H1 (cell line): Measurements from ENCODE around the gene C1QA. TPM values are rescaled to one million over a fixed set of nuclear protein-coding genes. Genes with fewer than 3 reads are reported as not detected.

Source experiments
- CTCF ChIP-seq, 3 experiments: IDR thresholded peaks; 1 replicate in 2 of 3; 2 replicates in 1 of 3; pipeline versions ENCODE4 v1.5.1 to v1.6.1; 2011; ENCODE audit warnings: low read length in 3 of 3, mild to moderate bottlenecking in 3 of 3, inconsistent platforms in 2 of 3, low read depth in 1 of 3, moderate library complexity in 1 of 3; ENCODE audit not compliant: insufficient read depth in 1 of 3; ENCODE audit errors: control extremely low read depth in 1 of 3
- HDAC2 ChIP-seq, 2 experiments: fragments of 300-600 bp in 1 of 2; sonication (generic) in 1 of 2; IDR thresholded peaks; 2 replicates each; pipeline ENCODE4 v1.6.1; 2011 to 2012; ENCODE audit warnings: low read depth in 2 of 2, low read length in 2 of 2, mild to moderate bottlenecking in 2 of 2, moderate library complexity in 2 of 2, borderline replicate concordance in 1 of 2, inconsistent platforms in 1 of 2
- NRF1 ChIP-seq: IDR thresholded peaks from 2 replicates; pipeline ENCODE4 v1.6.1; 2011; ENCODE audit warnings: mild to moderate bottlenecking, low read depth, low read length, improper control_type of control experiment
- RXRA ChIP-seq: IDR thresholded peaks from 2 replicates; pipeline ENCODE4 v1.6.1; 2011; ENCODE audit warnings: low read depth, mild to moderate bottlenecking, low read length, moderate library complexity; ENCODE audit not compliant: insufficient read depth
- SP1 ChIP-seq: IDR thresholded peaks from 2 replicates; pipeline ENCODE4 v1.6.1; 2011; ENCODE audit warnings: low read depth, low read length
- SP2 ChIP-seq: IDR thresholded peaks from 2 replicates; pipeline ENCODE4 v1.6.1; 2012; ENCODE audit warnings: mild to moderate bottlenecking, low read length, inconsistent platforms
- TEAD4 ChIP-seq: IDR thresholded peaks from 2 replicates; pipeline ENCODE4 v1.6.1; 2012; ENCODE audit warnings: low read depth, low read length, inconsistent platforms, mixed read lengths
- polyA plus RNA-seq, 7 experiments: library from polyadenylated mRNA; depleted of rRNA in 3 of 7; stranded (reverse) in 5 of 7; unstranded in 2 of 7; fragments of >200 nt in 5 of 7; fragments of 200-250 nt in 2 of 7; gene quantifications; 1 replicate in 5 of 7; 2 replicates in 1 of 7; 4 replicates in 1 of 7; pipeline versions ENCODE4 v1.2.1 to v1.2.3, GENCODE V29; 2011 to 2013; ENCODE audit warnings: missing spikeins in 2 of 7, mixed read lengths in 2 of 7
- total RNA-seq: library from RNA; stranded (reverse); fragmentation: NEBNext Ultra II Directional; extraction: Animal tissue kit (Norgen Biotek cat#: 25700); gene quantifications from 2 replicates; pipeline ENCODE4 v1.2.1, GENCODE V29; 2021

The C1QA gene
- total and polyA plus RNA-seq, 2 of the 8 experiments (the other 6 are each of a cell fraction or from before 2014, with no cell fraction given), result not detected

- TF ChIP-seq HDAC2 (IDR thresholded peaks at IDR 0.05; ENCODE audit: borderline replicate concordance in 1 of 2, low read depth in 2 of 2, low read length in 2 of 2), result no peak
- no peak for TF ChIP-seq CTCF (IDR thresholded peaks at IDR 0.05; ENCODE audit: control extremely low read depth in 1 of 3, insufficient read depth in 1 of 3, low read depth in 1 of 3, low read length in 3 of 3)
- no peak for TF ChIP-seq RXRA
- no peak for TF ChIP-seq SP2
- no peak for TF ChIP-seq NRF1
- no peak for TF ChIP-seq TEAD4
- no peak for TF ChIP-seq SP1
Observed at GRCh38 chr1:22618056-22618455, 18.4 kb upstream of the C1QA start (continued).
